DMS114 treated with DMSO at 0.1 percent for 48 hours (cell line): Measurements from ENCODE around the gene RANBP3.
"Not testable (repeated sequence)": the region's sequence is repeated elsewhere in the genome, so short reads cannot be mapped to it uniquely, and the experiment has no call there.

Source experiments
- DNase-seq: peaks from one replicate; lab custom pipeline; 2025; ENCODE audit not compliant: unreplicated experiment; lab: John Stamatoyannopoulos, UW

Gene RANBP3

GRCh38 chr19:5967994-5968430 lies 9.9 kb downstream of the RANBP3 start:
- no peak for DNase-seq

DNA sequence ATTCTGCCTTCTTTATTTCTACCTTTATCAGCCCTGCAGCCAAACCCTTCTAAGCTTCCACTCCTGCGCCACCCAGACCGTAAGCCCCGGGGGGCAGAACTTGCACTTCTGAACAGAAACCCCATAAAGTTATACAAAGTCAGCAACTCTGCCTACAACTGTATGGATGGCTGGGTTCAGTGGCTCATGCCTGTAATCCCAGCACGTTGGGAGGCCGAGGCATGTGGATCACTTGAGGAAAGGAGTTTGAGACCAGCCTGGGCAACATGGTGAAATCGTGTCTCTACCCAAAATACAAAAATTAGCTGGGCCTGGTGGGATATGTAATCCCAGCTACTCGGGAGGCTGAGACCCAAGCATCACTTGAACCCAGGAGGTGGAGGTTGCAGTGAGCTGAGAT lies 10.4 kb downstream of the RANBP3 start:
- DNase-seq = no peak

GRCh38 chr19:5966941-5967340 lies 11.0 kb downstream of the RANBP3 start:
- DNase-seq = no peak

DNA sequence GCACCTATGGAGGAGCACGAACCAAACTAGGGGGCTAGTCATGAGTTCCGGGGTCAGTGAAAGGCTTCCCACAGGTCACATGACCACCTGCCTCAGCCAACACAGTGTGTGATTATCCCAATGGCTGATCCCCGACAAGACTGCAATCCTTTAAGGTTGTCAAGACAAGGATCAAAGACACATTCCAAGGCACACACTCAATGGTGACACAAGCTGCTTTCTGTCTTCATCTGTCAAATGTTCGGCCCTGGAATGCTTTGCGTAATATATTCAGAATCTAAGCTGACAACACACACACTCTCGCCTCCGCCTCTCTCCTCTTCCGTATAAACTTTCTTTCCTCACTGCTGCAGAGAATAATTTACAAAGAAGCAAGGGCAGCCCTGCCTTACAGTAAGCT lies 11.7 kb downstream of the RANBP3 start:
- DNase-seq = no peak

GRCh38 chr19:5964816-5965565 lies 12.9 kb downstream of the RANBP3 start:
- no peak for DNase-seq

DNA sequence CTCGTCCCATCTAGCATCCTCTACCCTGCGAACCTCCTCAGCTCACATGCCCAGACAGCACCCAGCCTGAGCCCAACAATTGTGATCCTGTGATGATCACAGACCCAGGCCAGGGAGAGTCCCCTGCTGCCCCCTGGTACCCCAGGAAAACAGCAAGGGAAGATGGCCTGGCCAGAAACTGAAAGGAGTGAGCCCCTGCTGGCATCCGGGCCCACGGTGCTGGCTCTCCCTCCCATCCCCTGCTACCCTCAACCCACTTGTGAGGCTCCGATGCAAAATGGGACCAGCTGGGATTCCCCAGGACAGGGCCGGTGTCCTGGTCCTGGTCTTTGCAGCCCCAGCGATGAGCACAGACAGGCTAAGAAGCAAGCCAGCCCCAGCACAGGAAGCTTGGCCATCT lies 14.1 kb downstream of the RANBP3 start:
- no peak for DNase-seq

GRCh38 chr19:5963259-5963658 lies 14.7 kb downstream of the RANBP3 start:
- DNase-seq = not testable (repeated sequence)

DNA sequence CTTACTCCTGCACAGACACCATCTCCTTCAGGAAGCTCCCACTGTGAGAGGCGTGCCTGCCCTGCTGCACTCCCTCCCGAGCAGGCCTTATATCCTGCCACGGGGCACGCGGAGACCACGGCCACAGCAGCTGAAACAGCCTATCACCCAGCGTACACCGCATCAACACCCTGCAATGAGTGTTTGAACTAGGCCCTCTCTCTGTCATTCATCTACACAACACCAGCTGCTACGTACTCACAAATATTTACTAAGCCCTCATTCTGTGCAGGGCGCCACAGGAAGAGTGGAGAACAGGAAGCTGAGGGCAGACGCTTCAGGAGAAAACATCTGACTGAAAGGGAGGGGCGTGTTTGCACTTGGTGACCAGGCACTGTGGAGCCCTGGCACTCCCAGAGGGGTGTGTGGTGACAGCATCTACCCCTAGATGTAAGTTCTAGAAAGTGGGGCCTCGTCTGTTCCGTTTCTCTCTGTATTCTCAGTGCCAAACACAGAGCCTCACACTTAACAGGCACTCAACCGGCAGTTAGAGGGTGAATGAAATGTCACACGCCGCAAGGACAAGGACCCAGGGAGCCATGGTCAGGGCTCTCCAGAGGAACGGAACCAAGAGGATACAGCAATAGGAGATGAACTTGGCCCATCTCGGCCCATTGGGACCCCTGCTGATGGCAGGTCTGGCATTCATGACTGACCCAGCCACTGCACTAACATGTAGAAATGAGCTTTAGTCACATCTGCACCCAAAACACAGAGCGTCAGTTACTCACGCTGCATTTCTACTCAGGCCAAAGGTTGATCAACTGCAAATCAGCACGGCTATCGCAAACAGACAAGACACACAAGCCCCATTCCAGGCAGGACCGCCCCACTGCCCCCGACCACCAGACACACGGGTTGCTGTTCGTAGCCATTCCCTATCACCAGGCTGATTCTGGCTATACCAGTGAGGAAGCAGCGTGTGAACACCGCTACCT lies 15.7 kb downstream of the RANBP3 start:
- no peak for DNase-seq

- DNase-seq = not testable (repeated sequence)
Measured at GRCh38 chr19:5961641-5961968, 16.3 kb downstream of the RANBP3 start.

DNA sequence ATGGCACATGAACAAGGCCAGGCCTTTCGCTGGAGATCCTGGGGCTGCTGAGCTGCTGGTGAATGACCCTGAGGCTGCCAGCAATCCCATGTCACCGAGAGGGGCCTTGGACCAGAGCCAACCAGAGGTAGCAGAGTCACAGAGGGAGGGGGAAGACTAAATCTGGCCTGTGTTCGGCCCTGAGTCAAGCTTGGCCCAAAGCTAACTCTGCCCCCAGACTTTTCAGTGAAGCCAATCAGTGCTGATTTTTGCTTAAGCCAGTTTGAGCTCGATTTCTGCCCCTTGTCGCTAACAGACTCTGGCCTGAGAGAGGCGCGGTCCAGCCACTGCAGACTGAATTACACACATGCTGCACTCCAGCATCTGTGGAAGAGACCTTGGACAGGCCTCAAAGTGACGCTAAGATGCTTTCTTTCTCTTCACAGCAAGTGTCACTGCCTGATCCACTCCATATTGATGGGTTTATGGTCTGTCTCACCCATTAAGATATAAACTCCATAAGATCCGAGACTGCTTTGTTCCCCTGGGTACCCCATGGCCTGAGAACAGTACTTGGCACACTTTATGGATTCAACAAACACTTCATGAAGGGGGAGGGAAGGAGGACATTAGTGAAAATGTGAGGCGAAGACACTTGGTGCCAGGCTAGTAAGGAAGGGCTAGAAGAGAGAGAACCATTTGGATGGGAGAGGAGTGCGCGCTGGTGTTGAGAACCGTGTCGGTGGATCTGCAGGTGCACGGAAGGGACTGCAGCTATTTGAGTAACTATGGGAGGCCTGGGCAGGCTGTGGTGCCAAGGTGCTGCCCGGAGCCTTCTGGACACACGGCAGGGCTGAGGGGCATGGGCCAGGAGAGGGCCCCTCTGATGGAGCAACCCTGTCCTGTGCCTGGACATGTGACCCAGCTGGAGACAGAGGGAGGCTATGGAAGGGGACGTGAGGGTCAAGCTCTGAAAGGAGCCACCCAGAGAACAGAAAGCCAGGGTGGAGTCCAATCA lies 17.6 kb downstream of the RANBP3 start:
- DNase-seq = no peak

- DNase-seq = no peak
Measured at GRCh38 chr19:5959260-5960004, 18.5 kb downstream of the RANBP3 start.

DNA sequence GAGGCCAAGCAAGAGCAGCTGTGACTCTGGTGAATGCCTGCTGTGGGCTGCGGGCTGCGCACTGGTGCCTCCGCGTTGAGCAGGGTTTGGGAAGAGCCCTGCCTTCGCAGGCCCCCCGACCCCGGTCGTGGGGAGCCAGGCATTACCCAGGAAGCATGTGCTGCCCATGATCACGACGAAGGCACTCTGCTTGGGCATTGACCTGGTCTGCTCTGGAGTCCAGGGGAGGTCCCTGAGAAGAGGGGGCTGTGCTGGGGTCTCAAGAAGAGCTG lies 19.2 kb downstream of the RANBP3 start:
- DNase-seq = no peak

- DNase-seq = no peak
Measured at GRCh38 chr19:5958074-5958850, 19.7 kb downstream of the RANBP3 start.

DNA sequence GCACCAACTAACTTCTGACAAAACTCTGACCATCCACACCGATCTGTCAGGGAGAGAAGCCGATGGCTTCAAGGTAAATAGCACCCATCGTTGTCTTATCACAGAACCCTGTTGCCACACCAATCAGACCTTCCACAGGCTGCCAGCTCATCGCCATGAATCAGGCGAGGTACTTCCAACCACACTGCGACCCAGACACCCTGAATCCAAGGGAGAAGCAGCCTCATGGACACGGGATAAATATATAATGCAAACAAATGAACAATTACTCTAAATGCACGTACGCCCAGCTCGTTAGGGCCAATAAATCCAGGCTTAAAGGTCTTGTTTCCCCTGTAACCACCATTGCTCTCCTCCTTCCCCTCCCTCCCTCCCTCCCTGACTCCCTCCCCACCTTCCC lies 20.8 kb downstream of the RANBP3 start:
- no peak for DNase-seq

GRCh38 chr19:5956728-5957127 lies 21.2 kb downstream of the RANBP3 start:
- no peak for DNase-seq

DNA sequence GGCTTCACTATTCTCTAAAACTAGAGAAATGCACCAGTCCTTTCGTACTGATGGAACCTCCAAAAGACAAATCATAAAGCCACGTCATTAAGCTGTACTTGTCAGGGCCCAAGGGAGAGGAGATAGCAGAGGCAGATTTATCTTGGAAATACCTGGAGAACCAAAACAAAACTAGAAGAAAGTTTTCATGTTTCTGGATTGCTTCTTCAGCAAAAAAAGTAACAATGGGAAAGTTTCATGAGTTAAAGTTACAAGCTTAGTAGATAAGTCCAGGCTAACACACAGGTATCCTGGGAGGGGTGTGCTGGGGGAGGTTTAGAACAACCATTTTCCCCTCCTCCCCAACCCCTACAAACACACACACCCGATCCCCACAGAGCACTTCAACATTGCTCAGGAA lies 21.6 kb downstream of the RANBP3 start:
- DNase-seq = no peak

- no peak for DNase-seq
Measured at GRCh38 chr19:5955636-5955935, 22.4 kb downstream of the RANBP3 start.

GRCh38 chr19:5954293-5954692 lies 23.6 kb downstream of the RANBP3 start:
- DNase-seq = no peak

GRCh38 chr19:5953680-5954213 lies 24.2 kb downstream of the RANBP3 start:
- DNase-seq = no peak
